ENCODE results near the gene PPP1R1C.

PPP1R1C gene

DNA sequence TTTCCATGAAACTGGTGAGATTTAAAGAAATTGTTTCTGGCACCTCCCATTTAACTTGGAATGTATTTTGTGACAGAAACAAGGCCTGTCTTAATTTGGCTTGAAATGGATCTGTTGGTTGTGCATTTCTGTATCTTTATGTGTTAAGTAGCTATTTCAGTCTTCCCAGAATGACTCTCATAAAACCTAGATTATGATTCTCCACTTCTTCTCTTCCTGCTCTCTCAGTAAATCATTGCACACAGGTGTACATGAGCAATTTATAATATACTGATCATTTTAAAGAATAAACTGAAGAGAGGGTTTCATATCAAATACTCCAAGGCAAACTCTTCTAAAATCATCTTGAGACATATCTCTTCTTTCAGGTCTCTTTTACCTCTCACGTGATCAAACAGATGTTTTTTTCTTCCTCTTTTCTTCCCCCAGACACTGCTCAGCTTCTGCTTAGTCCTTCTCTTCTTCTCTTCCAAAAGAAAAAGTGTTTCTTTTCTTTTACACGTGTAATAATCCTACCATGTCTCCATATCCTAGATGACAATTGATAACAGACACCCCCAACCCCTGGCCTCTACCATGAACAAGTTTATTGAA is 112.0 kb downstream of the PPP1R1C start:
- no peak overlapping the region for H3K27ac ChIP-seq (ENCODE audit: insufficient read depth, low read length, poor library complexity, severe bottlenecking)
- H3K27me3 ChIP-seq (replicated peaks; ENCODE audit: control insufficient read depth, insufficient read depth, low read length, poor library complexity, severe bottlenecking) = no peaks in the 10 kb centered on the region
- no peak overlapping the region for H3K4me3 ChIP-seq (ENCODE audit: insufficient read depth, low read depth, low read length, poor library complexity, severe bottlenecking)
- no peaks in the 10 kb centered on the region for H3K4me1 ChIP-seq (ENCODE audit: control insufficient read depth, insufficient read depth, low read length, poor library complexity, severe bottlenecking)
- no peaks in the 10 kb centered on the region for H3K9me3 ChIP-seq (ENCODE audit: control insufficient read depth, low read length)
- H3K36me3 ChIP-seq (ENCODE audit: control insufficient read depth, insufficient read depth, low read length) = no peaks in the 10 kb centered on the region
- DNase-seq = no peak

DNA sequence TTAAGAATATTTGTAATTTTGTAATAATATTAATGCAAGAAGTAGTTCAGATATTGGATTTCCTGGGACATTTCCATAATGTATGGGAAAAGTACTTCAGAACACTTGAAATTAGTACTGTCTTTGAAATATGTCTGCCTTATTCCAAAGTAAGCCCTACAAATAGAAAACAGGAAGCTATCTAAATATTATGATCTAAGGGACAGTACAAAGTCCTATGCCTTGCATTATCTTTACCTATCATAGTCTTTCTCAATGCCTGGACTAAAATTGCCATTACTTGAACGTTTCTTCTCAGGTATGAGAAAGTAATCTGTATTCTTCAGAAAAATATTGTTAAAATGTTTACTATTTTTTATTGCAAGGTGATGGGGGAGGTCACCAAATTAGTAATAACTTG is 113.0 kb downstream of the PPP1R1C start:
- H3K36me3 ChIP-seq (ENCODE audit: control insufficient read depth, insufficient read depth, low read length) = no peaks in the 10 kb centered on the region
- H3K4me1 ChIP-seq (ENCODE audit: control insufficient read depth, insufficient read depth, low read length, poor library complexity, severe bottlenecking) = no peaks in the 10 kb centered on the region
- H3K9me3 ChIP-seq (ENCODE audit: control insufficient read depth, low read length) = no peaks in the 10 kb centered on the region
- H3K27ac ChIP-seq (ENCODE audit: insufficient read depth, low read length, poor library complexity, severe bottlenecking) = no peak overlapping the region
- no peak for DNase-seq
- no peaks in the 10 kb centered on the region for H3K27me3 ChIP-seq (replicated peaks; ENCODE audit: control insufficient read depth, insufficient read depth, low read length, poor library complexity, severe bottlenecking)
- H3K4me3 ChIP-seq (ENCODE audit: insufficient read depth, low read depth, low read length, poor library complexity, severe bottlenecking) = no peak overlapping the region

DNA sequence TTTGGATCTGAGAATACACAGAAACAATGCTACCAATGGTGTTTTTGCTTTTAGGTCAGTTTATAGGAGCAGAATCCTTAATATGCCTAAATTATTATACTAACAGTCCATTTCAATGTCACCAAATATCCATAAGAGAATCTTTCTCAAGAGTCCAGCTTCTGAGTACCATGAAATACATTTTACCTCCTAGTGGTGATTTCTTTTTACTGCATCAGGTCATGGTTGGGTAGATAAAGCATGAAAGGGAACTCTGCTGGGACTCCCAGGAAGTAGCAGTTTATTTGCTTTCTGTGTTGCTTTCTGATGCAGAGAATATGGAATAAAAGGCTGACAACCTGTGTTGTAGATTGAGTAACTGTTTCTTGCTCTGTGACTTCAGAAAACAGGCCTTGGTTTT is 115.6 kb downstream of the PPP1R1C start:
- DNase-seq = no peak
- H3K4me1 ChIP-seq (ENCODE audit: control insufficient read depth, insufficient read depth, low read length, poor library complexity, severe bottlenecking) = no peaks in the 10 kb centered on the region
- no peaks in the 10 kb centered on the region for H3K9me3 ChIP-seq (ENCODE audit: control insufficient read depth, low read length)
- H3K27ac ChIP-seq (ENCODE audit: insufficient read depth, low read length, poor library complexity, severe bottlenecking) = no peak overlapping the region
- H3K4me3 ChIP-seq (ENCODE audit: insufficient read depth, low read depth, low read length, poor library complexity, severe bottlenecking) = no peak overlapping the region
- H3K27me3 ChIP-seq (replicated peaks; ENCODE audit: control insufficient read depth, insufficient read depth, low read length, poor library complexity, severe bottlenecking) = no peaks in the 10 kb centered on the region
- no peaks in the 10 kb centered on the region for H3K36me3 ChIP-seq (ENCODE audit: control insufficient read depth, insufficient read depth, low read length)

DNA sequence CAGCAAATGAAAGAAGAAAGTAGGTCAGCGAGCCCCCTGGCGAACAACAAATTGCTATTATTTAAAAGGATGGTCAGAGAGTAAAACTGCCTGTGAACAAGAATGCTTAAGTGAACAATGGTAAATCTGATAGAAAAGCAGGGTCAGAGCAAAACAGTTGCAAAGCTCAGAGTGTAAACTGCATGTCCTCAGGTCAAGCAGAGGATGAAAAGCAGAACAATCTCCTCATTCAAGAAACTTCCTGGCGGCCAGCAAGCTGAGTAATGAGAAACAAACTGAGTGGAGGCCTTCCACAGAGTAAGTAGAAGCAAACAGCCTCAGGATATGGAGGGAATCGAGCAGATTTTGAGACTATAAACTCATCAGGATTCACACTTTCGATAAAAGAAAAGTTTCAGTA is 117.9 kb downstream of the PPP1R1C start:
- H3K36me3 ChIP-seq (ENCODE audit: control insufficient read depth, insufficient read depth, low read length) = no peaks in the 10 kb centered on the region
- H3K27ac ChIP-seq (ENCODE audit: insufficient read depth, low read length, poor library complexity, severe bottlenecking) = no peak overlapping the region
- H3K4me1 ChIP-seq (ENCODE audit: control insufficient read depth, insufficient read depth, low read length, poor library complexity, severe bottlenecking) = no peaks in the 10 kb centered on the region
- H3K4me3 ChIP-seq (ENCODE audit: insufficient read depth, low read depth, low read length, poor library complexity, severe bottlenecking) = no peak overlapping the region
- DNase-seq = no peak
- no peaks in the 10 kb centered on the region for H3K27me3 ChIP-seq (replicated peaks; ENCODE audit: control insufficient read depth, insufficient read depth, low read length, poor library complexity, severe bottlenecking)
- H3K9me3 ChIP-seq (ENCODE audit: control insufficient read depth, low read length) = no peaks in the 10 kb centered on the region

DNA sequence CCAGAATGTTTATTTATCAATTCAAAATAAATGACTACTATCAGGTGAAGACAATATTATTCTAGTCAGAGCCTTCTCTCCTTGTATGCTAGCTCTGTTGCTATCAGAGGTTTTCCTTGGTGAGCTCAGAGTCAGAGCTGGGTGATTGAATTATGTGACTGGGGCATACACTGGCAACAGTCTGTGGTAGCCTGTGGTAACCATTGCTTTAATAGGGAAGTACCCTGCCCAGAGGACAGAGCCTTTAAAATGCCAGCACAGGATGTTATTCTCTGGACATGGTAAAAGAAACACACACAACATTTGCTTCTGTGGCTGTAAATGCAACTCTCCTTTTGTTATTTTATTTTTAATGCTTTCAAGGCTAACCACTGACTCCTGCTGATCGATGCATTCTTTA is 124.7 kb downstream of the PPP1R1C start:
- H3K36me3 ChIP-seq (ENCODE audit: control insufficient read depth, insufficient read depth, low read length) = no peaks in the 10 kb centered on the region
- H3K27ac ChIP-seq (ENCODE audit: insufficient read depth, low read length, poor library complexity, severe bottlenecking) = no peak overlapping the region
- no peaks in the 10 kb centered on the region for H3K27me3 ChIP-seq (replicated peaks; ENCODE audit: control insufficient read depth, insufficient read depth, low read length, poor library complexity, severe bottlenecking)
- no peak overlapping the region for H3K4me3 ChIP-seq (ENCODE audit: insufficient read depth, low read depth, low read length, poor library complexity, severe bottlenecking)
- no peaks in the 10 kb centered on the region for H3K4me1 ChIP-seq (ENCODE audit: control insufficient read depth, insufficient read depth, low read length, poor library complexity, severe bottlenecking)
- no peaks in the 10 kb centered on the region for H3K9me3 ChIP-seq (ENCODE audit: control insufficient read depth, low read length)
- no peak for DNase-seq

DNA sequence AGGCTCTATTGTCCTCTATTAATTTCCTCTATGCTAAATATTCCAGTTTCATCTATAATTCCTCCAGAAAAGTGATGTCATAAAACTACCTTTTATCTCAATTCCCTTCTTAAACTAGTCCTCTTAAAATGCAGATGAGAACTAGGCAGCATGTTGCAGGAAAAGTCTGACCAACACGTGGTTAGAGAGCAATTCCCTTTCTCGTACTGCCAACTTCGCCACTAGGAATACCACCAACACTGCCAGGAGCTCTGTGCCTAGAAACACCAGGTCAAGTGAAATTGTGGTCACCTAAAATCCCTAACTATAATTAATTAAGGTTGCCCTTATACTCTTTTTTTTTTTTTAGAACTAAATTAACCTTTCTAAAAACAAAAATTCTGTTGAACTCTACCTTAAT is 127.7 kb downstream of the PPP1R1C start:
- H3K4me3 ChIP-seq (ENCODE audit: insufficient read depth, low read depth, low read length, poor library complexity, severe bottlenecking) = no peak overlapping the region
- no peak overlapping the region for H3K27ac ChIP-seq (ENCODE audit: insufficient read depth, low read length, poor library complexity, severe bottlenecking)
- H3K9me3 ChIP-seq (ENCODE audit: control insufficient read depth, low read length) = no peaks in the 10 kb centered on the region
- no peaks in the 10 kb centered on the region for H3K36me3 ChIP-seq (ENCODE audit: control insufficient read depth, insufficient read depth, low read length)
- no peaks in the 10 kb centered on the region for H3K27me3 ChIP-seq (replicated peaks; ENCODE audit: control insufficient read depth, insufficient read depth, low read length, poor library complexity, severe bottlenecking)
- H3K4me1 ChIP-seq (ENCODE audit: control insufficient read depth, insufficient read depth, low read length, poor library complexity, severe bottlenecking) = no peaks in the 10 kb centered on the region
- DNase-seq = no peak

DNA sequence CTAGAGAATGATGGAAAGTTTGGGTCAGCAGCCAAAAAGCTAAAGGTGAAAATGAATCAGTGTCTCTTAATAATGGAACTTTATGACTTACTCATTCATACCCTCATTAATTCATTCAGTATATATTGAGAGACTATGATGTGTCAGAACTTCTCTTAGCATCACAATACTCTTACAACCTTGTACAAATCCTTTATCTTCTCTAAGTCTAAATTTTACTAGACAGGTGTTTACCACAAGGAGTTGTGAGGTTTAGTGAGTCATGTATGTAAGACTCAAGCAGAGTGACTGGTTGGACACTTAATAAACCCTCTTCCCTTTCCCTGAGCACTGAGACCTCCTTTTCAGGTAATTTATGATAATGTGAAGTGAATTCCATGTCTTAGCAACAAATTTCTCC is 129.6 kb downstream of the PPP1R1C start:
- Histone ChIP-seq H3K36me3 (ENCODE audit: control insufficient read depth, insufficient read depth, low read length) (no peaks in the 10 kb centered on the region), H3K27me3 (replicated peaks; ENCODE audit: control insufficient read depth, insufficient read depth, low read length, poor library complexity, severe bottlenecking) (no peaks in the 10 kb centered on the region), H3K4me1 (ENCODE audit: control insufficient read depth, insufficient read depth, low read length, poor library complexity, severe bottlenecking) (no peaks in the 10 kb centered on the region), H3K4me3 (ENCODE audit: insufficient read depth, low read depth, low read length, poor library complexity, severe bottlenecking) (no peak overlapping the region), H3K9me3 (ENCODE audit: control insufficient read depth, low read length) (no peaks in the 10 kb centered on the region), H3K27ac (ENCODE audit: insufficient read depth, low read length, poor library complexity, severe bottlenecking) (no peak overlapping the region)
- DNase-seq = no peak

DNA sequence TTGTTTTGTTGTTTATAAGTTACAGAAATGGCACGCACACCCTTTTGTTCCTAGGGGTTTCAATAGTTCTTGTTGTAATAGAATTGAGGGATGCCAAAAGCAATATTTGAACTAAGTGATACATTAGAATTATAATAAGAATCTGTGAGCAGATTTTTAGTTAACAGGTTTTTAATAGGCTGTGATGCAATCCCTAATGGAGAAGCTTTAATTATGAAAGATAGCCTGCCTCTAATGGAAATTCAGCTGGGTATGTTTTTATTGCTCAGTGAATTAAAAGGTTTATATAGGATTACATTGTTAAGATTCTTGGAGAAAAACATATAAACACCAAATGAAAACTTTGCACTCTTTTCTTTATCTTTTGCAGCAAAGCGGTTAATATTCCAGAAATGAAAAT is 131.1 kb downstream of the PPP1R1C start:
- Histone ChIP-seq H3K36me3 (ENCODE audit: control insufficient read depth, insufficient read depth, low read length) (no peaks in the 10 kb centered on the region), H3K4me1 (ENCODE audit: control insufficient read depth, insufficient read depth, low read length, poor library complexity, severe bottlenecking) (no peaks in the 10 kb centered on the region), H3K9me3 (ENCODE audit: control insufficient read depth, low read length) (no peaks in the 10 kb centered on the region), H3K27ac (ENCODE audit: insufficient read depth, low read length, poor library complexity, severe bottlenecking) (no peak overlapping the region), H3K27me3 (replicated peaks; ENCODE audit: control insufficient read depth, insufficient read depth, low read length, poor library complexity, severe bottlenecking) (no peaks in the 10 kb centered on the region), H3K4me3 (ENCODE audit: insufficient read depth, low read depth, low read length, poor library complexity, severe bottlenecking) (no peak overlapping the region)
- DNase-seq = no peak

DNA sequence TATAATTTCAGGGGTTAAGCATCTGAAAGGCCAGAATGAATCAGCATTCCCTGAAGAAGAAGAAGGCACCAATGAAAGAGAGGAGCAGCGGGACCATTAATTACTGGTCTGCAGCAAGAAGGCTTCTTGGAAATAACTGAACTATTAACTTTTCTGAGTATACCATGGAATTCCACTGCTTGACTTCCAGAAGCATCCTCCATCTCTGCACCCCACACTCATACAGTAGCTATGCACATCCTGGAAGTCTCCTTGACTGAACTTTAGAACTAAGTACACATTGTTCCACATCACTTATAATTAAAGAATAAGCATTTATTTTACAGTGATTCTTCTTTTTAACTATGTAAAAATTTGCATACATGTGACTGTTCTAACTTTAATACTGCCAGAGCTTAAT is 131.5 kb downstream of the PPP1R1C start:
- Histone ChIP-seq H3K4me3 (ENCODE audit: insufficient read depth, low read depth, low read length, poor library complexity, severe bottlenecking) (no peak overlapping the region), H3K27me3 (replicated peaks; ENCODE audit: control insufficient read depth, insufficient read depth, low read length, poor library complexity, severe bottlenecking) (no peaks in the 10 kb centered on the region)
- no peak for DNase-seq

DNA sequence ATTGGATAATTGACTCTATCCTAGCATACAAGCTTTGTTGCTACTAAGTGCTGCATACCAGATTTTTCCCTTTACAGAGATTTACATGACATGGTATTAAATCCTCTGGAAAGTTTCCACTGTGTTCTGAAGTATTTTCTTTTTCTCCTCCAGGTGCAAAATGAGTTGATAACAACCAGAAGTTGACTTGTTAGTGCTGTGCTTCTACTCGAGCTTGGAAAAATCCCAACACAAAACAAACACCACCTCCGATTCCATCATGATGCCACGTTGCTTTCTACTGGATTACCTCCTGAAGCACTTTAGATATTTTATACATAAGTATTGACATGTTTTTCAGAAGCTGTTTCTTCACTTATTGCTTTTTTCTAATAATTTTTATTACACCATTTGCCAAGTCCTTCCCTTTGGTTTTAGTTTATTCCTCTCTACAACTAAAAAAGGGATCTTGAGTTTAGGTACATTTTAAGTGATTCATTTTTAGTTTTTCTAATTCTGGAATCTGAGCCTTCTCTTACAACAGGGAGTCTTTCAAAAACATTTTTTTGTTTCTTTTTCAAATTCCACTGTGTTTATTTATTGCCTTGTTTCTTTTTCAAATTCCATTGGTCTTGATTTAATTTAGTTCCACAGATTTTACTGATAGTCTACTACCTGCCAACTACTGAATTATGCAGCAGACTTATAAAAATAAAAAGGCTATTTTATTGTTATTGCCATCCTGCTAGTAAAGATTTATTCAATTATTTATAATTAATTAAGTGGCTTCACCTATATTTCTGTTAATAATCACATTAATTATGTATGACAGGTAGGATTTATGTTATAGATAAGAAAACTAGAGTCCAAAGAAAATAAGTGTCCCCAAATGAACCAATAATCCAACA is 143.4 kb downstream of the PPP1R1C start:
- DNase-seq = no peak

More for the DNA sequence above, 131.5 kb downstream of the PPP1R1C start:
- no peaks in the 10 kb centered on the region for H3K36me3 ChIP-seq (ENCODE audit: control insufficient read depth, insufficient read depth, low read length)
- no peaks in the 10 kb centered on the region for H3K9me3 ChIP-seq (ENCODE audit: control insufficient read depth, low read length)
- H3K4me1 ChIP-seq (ENCODE audit: control insufficient read depth, insufficient read depth, low read length, poor library complexity, severe bottlenecking) = no peaks in the 10 kb centered on the region
- H3K27ac ChIP-seq (ENCODE audit: insufficient read depth, low read length, poor library complexity, severe bottlenecking) = no peak overlapping the region

More for the DNA sequence above, 143.4 kb downstream of the PPP1R1C start:
- Histone ChIP-seq H3K36me3 (ENCODE audit: control insufficient read depth, insufficient read depth, low read length) (no peaks in the 10 kb centered on the region), H3K4me3 (ENCODE audit: insufficient read depth, low read depth, low read length, poor library complexity, severe bottlenecking) (no peak overlapping the region), H3K27ac (ENCODE audit: insufficient read depth, low read length, poor library complexity, severe bottlenecking) (no peak overlapping the region), H3K4me1 (ENCODE audit: control insufficient read depth, insufficient read depth, low read length, poor library complexity, severe bottlenecking) (no peaks in the 10 kb centered on the region), H3K9me3 (ENCODE audit: control insufficient read depth, low read length) (no peaks in the 10 kb centered on the region), H3K27me3 (replicated peaks; ENCODE audit: control insufficient read depth, insufficient read depth, low read length, poor library complexity, severe bottlenecking) (no peaks in the 10 kb centered on the region)

Data from effector memory CD4-positive, alpha-beta T cell (primary cell).